HG03095 (cell line): ENCODE measurements around the gene ZBTB33.

Experiments used
- ATAC-seq: cut with Tn5 transposase; IDR thresholded peaks from one replicate; pipeline ENCODE4 v1.9.1; 2021; ENCODE audit warnings: moderate library complexity; ENCODE audit not compliant: unreplicated experiment

Gene ZBTB33, protein sequence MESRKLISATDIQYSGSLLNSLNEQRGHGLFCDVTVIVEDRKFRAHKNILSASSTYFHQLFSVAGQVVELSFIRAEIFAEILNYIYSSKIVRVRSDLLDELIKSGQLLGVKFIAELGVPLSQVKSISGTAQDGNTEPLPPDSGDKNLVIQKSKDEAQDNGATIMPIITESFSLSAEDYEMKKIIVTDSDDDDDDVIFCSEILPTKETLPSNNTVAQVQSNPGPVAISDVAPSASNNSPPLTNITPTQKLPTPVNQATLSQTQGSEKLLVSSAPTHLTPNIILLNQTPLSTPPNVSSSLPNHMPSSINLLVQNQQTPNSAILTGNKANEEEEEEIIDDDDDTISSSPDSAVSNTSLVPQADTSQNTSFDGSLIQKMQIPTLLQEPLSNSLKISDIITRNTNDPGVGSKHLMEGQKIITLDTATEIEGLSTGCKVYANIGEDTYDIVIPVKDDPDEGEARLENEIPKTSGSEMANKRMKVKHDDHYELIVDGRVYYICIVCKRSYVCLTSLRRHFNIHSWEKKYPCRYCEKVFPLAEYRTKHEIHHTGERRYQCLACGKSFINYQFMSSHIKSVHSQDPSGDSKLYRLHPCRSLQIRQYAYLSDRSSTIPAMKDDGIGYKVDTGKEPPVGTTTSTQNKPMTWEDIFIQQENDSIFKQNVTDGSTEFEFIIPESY

DNA sequence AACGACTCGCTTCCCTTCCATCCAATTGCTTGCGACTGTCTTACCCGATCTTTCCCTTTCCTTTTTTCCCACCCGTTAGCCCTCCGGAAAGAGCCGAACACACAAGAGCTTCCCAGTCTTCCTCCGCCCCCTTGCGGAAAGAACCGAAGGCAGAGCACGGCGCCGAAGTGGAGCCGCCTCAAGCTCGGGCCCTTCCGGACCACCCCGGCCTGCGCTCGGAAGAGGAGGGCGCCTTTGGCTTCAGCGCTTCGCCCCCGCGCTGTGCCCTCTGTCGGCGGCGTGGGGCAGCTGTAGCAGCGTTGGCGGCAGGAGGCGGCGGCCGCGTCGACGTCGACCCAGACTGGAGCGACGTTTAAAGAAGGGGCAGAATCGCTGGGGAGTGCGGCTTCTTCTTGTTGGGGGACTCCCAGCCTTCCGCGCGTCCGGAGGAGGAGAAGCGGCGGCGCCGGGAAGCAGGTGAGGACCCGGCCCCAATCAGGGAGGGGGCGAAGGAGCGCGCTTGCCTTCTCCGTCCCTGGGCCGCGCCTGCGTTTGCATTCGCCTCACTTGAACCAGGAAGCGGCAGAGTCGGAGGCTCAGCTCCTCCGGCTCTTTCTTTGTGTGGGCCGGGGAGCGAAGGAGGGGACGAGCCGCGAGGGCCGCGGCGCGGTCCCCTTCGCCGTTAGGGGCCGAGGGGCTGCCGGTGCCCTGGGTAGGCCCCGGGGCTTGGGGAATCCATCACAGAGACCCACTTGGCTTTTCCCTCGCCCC, at the start of gene ZBTB33:
TSS of gene ZBTB33 (plus strand) at position 291 of the 750 bp plus-strand sequence. CDS start 2,604 bp downstream, outside the sequence.
- ATAC-seq = peak; percentile 95

DNA sequence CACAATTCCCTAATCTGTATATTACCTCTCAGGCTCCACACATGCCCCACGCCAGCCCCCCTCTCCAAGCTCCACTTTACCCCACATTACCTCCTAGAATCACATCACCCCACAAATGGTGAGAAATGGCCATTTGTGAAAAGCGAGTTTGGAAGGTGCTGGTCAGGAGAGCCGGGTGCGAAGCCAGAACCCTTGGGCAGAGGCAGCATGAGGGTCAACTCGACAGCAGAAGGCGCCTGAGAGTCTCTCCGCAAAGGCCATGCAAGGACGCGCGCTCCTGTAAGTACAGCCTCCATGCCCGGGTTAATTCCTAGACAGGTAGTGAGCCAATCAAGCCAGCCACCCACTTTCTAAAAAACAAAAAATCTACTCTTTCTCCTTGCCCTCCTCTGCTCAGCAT, 49.8 kb upstream of the ZBTB33 start:
- no peak for ATAC-seq

DNA sequence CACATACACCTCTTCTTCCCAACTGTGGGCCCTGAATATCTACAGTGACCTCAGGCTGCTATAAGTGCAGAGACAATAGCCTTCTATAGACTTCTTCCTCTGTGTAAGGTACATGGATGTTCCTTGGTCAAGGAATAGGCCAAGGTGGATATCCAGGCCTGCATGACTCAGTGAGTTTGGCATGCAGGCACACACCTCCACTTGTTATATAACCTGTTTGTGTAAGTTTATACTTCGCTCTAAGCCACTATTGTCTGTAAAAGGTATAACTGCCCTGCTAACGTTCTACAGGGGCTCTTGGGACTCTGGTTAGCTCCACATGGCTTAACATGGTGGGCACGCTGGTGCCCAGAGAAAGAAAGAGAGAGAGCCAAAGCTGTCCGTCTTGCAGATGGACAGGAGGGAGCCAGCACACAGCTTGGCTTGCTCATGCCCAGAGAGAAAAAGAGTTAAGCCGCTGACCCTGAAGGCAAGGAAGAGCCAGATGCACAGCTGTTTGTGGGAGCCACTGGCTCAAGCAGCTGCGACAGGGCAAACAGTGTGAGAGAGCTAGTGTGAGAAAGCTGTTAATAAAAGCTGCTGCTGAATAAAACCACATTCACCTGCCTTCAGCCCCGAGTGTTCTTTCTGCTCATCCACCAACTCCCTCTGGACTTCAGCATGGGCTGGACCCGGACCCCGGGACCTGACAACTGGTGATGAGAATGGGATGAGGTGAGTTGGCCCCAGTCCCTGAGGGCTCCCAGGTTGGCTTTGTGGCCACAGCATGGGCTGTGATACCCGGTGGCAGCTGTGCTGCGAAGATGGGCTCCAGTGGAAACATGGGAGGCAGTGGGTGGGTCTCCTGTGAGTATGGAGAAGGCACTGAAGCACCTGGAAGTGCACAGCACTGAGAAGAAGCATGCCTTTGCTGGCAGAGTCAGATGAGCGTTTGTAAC, 44.5 kb upstream of the ZBTB33 start:
- ATAC-seq = no peak

DNA sequence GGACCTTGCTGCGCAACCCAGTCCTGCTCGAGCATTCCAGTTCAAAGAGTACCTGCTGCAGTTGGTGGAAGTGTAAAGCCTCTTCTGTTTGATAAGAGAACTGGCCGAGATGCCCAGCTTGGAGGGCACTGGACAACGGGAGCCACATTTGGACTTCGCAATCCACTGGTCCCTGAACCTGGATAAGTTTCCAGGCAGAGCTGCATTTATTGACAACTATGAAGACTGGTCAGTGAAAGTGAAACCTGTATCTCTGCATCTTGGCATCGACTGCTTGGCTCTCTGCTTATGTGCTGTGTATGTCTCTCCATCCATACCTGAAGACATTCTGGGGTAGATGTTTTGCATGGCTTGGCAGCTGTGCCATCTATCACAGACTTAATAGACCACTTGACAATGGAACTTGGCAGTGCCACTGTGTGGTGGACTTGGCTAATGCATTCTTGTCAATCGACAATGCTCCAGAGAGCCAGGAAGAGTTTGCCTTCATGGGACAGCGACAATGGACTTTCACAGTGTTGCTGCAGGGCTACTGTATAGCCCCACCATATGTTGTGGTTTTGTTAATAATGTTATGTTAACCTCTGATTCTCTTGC, 43.5 kb upstream of the ZBTB33 start:
- no peak for ATAC-seq

DNA sequence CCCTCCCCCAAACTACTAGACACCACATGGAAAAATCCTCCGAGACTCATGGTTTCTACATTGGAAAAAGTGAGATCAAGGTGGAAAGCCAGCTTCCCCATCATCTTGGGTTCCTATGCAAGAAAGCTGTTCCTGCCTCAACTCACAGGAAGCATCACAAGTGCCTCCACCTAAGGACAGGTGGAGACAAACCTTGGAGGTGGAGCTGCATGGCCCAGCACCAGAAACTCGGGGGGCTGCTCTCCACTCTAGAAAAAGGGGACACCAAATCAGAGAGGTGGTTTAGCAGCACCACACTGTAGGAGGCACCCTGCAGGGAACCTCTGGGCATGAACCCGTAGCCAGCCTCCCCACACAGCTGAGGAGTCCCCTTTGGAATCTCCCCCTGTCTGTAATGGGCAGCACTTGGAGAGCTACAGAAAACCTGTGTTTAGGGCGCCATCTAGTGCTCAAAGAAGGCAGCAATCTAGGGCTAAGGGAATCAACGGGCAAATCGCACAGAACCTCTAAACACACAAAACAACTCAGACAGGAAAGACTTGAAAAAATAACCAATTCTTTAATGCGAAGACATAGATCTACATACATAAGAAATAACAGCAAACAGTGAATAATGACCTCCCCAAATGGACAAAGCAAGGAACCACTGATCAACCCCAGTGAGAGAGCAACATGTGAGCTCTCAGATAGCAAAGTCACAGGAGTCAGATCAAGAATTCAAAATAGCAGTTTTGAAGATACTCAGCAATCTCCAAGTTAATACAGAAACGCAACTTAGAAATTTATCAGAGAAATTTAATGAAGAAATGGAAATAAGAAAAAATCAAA, 37.0 kb upstream of the ZBTB33 start:
- ATAC-seq = peak; percentile 90

DNA sequence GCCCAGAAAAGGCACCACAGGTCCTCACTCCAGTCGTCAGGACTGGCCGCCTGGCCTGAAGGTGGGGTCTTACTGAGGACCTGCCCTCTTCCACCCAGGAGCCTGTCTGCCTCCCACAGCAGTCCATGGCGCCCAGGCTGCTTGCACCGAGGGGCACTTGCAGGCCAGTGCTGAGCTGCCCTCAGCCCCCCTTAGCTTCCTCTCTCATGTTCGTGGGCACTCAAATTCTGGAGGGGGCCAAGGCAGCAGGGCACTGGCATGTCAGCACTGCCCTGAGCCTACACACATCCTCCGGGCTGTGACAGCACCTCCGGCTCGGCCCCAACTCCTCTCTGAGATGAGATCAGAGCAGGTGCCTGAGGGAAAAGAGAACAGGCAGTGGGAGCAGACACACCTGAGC, 27.2 kb upstream of the ZBTB33 start:
- no peak for ATAC-seq

DNA sequence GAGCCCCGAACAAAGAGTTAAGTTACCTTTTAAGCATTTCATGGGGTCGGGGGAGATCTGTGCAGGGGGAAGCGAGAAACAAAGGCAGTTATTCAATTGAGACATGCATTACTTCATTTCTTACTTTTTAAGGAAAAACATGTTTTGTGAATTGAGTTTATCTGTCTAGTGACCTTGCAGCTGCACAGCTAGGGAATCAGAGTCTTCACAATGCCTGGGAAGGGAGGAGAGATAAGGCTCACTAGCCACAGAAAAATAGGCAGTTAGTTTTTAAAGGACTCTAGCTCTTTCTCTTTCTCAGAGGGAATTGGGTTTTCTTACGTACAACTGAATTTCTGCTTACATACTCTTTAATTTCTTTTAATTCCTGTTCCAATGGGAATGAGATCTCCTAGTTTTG, 26.2 kb upstream of the ZBTB33 start:
- no peak for ATAC-seq

DNA sequence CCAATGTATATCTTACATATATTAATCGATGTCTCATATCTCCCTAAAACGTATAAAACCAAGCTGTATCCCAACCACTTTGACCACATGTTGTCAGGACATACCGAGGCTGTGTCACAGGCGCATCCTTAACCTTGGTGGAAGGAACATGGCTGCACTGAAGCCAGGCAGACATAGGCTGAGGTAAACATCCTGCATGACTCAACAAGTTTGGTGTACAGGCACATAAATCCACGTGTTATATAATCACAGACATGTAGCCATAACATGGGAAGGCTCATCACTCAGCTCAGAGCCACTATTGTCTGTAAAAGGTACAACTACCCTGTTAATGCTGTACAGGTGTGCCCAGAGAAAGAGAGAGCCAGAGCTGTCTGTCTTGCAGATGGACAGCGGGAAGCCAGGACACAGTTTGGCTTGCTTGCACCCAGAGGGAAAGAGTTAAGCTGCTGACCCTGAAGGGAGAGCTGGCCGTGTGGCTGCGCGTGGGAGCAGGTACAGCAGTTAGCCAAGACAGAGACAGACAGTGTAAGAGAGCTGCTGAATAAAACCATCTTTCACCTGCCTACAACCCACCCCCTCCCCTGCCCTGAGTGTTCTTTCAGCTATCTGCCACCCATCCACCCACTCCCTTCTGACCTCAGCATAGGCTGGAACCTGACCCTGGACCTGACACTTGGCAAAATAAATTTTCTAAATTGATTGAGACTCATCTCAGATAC, 22.3 kb upstream of the ZBTB33 start:
- no peak for ATAC-seq

DNA sequence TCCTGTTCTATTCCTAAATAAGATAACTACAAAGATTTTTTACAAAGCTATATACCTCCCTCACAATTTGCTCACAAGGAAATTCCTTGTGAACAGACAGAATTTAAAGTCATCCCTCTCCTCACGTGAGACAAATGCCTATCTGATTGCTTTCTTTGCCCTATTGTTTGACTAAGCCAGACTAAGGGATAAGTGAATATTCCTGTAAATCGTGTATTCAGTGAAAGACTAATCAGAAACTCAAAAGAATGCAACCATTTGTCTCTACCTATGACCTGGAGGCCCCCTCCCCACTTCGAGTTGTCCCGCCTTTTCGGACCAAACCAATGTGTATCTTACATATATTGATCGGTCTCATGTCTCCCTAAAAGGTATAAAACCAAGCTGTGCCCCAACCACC, 15.3 kb upstream of the ZBTB33 start:
- no peak for ATAC-seq

DNA sequence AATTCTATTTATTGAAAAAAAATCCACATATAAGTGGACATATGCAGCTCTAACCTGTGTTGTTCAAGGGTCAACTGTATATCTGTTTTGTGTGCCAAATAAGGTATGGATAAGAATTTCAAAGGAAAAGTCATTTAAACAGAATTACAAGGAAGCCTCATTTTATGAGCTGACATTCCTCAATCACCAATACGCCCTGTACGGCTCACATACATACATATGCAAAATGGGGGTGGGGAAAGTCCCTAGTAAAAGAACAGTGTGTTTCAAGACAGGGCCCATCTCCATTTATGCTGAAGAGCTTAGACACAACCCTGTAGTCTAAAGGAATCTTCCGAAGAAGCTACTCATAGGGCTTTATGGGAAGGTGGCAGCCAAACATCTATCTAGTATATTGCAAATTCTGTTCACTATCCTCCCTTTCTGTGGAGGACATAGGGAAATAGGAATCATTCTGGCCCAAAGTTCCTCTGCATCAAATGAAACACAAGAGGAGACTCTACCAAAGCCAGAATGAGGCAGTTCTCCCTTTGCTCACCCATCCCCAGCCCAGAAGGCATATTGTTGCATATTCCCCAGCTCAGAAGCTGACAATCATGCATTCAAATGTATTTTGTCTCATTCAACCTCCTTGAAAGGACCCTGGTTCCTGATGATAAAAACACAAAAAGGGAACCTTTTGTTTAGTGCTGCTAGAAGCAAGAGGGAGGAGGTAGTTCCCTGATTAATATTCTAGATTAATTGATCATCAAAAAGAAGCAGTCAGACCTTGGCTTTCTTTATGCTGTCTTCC, 13.7 kb upstream of the ZBTB33 start:
- no peak for ATAC-seq

DNA sequence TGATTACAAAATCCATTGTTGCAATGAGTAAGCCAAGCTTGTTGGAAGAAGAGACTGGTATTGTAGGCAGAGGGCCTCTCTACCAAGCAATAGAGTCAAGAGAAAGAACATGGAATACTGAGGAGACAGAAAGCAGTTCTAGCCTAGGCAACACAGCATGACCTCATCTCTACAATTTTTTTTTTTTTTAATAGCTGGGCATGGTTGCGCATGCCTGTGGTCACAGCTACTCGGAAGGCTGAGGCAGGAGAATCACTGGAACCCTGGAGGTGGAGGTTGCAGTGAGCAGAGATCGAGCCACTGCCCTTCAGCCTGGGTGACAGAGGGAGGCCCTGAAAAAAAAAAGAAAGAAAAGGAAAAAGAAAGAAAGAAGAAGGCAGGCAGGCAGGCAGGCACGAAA, 11.7 kb upstream of the ZBTB33 start:
- no peak for ATAC-seq

DNA sequence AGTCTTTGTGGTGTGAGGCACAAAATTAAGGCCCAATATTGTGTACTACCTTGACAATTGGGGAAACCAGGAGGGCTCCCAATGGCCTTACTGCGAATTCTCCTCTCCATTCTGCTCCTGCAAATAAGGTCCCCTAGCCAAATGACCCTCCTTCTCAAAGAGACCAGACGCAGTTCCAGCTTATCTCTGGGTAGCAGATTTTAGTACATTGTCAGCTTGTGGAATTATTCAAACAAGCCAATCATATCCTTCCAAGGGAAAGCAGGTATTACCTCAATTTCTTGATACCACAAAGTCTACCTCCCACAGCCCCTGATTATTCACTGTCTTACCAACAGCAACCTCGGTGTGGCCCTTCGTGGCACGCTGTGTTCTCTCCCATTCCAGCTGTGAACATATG, 7.8 kb upstream of the ZBTB33 start:
- no peak for ATAC-seq

DNA sequence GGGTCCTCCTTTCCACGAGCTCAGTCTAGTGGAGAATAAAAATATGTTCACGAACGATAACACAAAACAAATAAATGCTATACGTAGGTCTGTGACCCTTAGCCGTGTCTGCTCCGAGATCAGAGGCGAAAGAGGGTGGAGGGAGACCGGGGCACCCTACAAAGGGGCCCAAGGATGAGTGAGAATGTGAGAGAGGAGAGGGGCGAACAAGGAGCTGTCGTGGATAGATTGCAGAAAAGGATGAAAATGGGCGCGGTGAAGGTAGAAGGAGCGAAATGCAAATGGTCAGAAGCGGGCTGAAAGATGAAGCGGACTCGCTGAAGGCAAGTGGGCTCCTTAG, 6.2 kb upstream of the ZBTB33 start:
- peak; percentile 27 for ATAC-seq

DNA sequence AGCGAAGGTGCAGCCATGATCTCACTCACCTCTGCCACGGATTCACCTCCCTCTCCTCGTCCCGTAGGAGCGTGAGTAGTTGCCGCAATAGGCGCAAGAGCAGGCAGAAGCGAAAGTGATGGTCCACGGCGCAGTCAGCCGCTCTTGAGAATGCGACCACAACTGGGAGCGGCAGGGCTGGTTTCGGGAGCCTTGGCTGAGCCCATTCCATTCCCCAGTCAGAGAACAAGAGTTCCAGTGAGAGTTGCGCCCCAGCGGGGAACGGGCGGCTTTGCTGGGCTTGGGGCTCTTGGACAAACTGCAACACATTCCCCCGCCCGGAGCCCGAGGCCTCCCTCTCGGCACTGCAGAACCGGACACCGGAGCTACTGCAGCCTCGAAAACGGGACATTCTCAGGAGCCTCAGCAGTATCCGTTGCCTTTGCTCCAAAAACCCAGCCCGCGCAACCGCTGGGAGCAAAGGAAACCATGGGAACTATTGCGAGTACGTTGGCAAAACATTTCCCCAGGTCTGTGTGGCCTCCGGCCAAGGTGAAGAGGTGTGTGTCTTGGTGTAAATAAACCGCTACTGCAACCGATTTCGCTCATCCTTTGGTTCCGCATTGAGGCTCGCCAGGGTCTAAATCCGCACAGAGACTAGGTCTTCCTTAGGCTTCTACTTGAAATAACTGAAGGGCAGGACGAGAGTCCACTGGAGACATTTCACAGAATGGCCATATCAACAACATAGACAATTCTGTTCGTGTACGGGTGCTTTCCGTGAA, 5.7 kb upstream of the ZBTB33 start:
- ATAC-seq = peak; percentile 62

DNA sequence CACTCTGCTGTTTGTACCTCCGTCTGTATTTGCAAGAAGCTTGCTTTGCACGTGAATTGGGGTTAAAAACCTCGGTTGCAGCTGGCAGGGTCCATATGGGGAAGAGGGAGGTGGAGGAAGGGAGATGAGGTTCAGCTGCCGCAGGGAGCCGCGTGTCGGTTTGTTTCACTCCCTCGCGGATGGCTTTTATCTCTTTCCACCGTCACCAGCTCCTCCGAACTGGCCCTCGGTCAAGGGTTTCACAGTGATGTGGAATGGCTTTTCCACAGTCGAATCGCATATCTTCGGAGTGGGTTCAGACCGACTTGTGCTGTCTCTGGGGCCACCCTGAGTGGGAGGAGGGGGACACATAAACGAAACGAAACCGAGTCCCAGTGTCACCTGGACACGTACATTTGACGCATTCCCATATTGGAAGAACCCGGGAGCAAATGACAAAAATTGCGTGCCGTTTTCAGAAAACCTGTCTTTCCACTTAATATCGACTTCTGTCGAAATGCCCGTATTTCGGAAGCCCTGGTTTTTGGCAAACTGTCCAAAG, 929 bp downstream of the ZBTB33 start:
- ATAC-seq = no peak

DNA sequence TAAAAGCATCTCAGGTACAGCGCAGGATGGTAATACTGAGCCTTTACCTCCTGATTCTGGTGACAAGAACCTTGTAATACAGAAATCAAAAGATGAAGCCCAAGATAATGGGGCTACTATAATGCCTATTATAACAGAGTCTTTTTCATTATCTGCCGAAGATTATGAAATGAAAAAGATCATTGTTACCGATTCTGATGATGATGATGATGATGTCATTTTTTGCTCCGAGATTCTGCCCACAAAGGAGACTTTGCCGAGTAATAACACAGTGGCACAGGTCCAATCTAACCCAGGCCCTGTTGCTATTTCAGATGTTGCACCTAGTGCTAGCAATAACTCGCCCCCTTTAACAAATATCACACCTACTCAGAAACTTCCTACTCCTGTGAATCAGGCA, 3.2 kb downstream of the ZBTB33 start:
- no peak for ATAC-seq

DNA sequence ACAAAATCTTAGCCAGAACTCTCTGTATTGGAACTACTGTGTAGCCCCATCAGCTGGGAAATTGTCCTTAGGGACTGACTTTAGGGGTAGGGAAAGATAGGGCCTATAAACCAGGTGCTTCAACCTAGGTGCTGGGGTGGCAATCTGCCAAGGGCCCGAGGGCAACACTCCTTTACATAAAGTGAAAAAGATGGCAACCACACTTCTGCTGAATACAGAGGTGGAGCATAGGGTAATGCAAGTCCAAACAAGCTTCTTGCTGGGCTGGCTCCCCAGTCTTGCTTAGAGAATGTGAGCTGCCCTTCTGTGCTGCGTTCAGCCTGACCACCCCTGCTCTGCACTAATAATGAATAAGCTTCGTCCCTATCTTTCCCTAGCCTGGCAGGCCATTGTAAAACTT, 9.8 kb downstream of the ZBTB33 start:
- no peak for ATAC-seq
